ENCODE results near the gene B4GALT1.

The B4GALT1 gene

DNA sequence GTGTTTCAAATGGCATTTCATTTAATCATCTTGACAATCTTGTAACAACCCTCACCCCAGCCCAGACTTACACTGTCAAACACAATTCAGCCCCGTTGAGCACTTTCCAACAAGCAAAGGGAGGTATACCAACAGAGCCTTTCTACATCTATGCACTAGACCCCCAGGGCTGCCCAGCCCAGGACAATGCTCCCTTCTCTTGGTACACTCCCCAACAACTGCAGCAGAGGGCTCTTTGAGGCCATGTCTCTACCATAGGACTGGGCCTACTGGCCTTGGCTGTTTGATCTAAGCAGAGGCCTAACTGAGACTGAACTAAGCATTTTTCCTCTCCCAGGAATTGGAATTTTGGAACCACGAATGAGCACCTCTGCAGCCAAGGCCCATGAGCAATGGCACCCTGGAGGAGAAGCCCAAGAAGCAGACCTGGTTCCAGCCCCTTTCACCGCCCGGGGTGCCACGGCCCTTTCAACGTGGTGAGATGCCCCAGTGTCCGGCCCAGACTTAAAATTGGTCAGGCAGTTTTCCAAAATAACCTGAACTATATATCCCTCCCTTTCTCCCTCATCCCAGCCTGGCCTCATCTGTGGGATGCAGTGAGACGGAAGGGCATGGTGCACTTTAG, 43.6 kb downstream of the B4GALT1 start:
- FAIRE-seq, result no peak

DNA sequence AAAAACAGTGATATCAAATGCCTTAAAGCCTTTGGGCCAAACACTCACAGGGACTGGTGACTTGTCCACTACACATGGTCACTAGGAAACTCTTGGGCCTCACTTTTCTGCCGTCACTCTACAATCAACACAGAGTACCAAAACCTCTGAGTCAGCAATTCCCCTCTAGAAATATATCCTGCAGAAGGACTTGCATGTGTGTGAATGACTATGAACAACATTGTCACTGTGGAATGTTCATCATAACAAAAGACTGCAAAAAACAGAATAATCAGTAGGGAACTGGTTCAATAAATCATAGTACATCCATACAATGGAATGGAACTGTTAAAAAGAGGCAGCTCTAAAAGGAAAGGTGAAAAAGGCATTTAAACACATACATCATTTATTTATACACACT, 46.5 kb downstream of the B4GALT1 start:
- no peak for FAIRE-seq

DNA sequence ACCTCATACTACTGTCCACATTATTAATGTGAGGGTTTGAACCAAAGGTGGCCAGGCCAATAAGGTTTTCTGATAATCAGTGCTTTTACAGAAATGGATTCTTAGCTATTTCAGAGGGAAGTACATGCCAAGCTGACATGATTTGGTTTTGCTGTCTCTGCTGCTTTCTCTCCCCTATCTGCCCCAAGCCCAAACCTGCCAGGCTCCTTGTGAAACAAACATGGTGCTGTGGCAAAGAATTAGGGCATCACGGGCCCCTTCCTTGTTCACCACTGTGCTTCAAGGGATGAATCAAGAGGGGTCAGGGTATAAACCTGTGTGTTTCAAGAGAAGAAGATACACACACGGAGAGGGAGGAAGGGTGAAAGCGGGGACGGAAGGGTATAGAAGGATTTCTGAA, 49.3 kb downstream of the B4GALT1 start:
- no peak for FAIRE-seq

DNA sequence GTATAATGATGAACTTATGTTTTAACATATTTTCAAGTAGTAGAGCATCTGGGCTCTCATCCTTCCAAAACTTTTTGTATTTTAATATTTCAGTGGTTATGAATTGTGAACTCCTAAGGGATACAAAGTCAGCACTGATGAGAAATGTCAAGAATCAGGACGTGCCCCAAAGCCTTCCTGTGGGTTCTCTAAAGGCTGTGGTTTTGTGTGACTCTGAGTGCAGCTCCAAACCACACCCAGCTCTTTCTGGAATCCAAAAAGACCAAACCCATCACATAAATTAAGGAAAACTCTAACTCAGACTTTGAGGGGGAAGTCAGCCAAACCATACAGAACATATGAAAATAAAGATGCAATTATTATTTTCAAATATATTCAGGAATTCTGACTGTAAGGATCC, 49.8 kb downstream of the B4GALT1 start:
- FAIRE-seq, result no peak

DNA sequence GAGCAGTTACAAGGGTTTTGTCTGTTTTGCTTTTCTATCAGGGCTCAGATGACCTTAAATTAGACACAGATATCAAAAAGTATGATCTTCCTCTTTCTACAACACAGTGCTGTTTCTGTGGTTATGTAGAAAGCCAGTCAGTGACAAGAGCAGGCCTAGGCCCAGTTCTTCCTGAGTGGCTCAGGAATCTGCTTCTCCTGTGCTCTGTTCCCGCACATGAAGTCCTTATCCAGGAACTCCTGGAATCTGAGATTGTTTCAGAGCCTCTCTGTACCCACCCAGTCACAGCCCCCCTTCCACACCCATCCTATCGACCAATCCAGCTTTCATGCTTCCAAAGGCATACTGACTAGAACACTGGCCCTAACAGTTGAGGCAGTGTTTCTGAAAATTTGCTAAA, 50.3 kb downstream of the B4GALT1 start:
- FAIRE-seq, result no peak

DNA sequence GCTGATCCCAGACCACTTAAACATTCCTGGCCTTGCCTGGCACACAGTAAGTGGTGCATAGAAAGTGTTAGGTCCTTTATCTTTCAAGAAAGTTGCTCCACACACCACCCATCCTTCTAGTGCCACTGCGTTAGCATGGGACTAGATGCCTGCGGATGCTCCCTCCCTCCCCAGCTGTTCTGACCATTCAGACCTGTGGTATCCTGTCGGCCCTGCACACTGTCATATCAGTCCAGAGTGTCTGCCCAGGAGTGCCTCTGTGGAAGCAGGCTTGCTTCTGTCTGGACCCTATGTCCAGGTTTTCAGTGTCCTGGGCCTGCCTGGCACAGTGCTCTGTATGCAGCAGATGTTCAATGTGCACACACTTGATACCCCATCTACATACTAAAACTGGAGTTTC, 52.4 kb downstream of the B4GALT1 start:
- no peak for FAIRE-seq

DNA sequence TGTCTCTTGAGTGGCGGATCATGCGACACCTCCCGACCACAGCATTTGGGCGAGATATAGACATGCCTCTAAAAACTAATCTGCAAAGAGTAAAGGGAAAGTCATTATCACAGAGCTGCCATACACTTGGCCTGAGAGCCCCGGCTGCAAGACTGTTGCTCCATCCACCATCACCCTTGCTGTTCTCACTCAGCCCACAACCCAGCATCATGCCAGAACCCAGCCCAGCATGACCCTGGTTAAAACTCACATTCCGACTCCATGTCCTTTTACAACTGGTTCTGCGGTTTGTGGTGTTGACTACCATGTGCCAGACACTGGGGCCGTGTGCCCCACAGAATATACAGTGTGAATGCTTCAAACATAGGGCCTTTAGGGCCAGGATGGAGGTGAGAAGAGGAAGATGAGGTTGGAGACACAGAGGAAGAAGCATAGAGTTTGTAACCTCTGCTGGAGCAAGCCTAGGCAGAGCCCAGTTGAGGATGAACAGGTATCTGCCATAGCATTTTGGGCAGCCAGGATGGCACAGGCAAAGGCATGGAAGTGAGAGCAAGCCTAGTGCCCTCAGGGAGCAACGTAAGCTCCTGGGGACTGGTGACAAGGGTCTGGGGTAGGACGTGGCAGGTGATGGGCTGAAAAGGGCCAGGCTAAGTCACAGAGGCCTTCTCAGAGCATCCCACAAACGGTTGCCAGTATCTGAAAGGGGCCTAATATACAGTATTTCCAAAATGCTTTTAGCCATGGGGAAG, 53.2 kb downstream of the B4GALT1 start:
- FAIRE-seq, result no peak

DNA sequence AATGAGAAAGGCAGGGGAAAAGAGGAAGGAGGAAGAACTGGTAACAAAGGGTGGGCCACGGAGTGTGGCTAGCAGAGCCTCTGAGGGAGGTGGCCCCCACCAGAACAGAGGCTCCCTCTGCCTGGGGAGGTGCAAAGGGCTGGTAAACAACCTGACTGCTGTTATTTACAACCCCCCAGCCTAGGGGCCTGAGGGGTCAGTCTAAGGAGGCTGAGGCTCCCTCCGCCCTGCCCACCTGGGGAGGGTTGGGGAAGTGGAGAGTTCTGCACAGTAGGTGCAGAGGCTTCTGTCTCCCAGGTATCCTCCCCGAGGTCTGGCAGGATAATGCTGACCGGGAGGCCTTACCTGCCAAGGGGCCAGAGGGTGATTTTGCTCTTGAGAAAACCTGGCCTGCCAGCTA, 55.0 kb downstream of the B4GALT1 start:
- FAIRE-seq, result no peak

DNA sequence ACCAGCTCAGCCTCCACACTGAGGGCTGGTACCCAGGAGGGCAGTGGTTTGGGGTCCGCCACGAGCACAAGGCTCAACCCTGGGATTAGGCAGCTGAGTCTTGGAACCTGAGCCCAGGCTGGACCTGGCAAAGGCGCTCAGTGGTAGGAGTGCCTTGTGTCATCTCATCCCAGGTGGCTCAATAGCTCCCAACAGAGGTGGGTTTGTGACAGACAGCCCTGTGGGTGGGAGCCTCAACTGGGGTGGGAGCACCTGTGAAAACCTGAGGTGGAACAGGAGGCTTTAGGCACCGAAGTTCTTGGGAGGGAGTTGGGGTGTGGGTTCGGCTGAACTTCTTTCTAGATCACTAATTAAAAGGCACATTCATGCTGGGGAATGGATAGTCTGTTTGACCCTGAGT, 55.5 kb downstream of the B4GALT1 start:
- no peak for FAIRE-seq

DNA sequence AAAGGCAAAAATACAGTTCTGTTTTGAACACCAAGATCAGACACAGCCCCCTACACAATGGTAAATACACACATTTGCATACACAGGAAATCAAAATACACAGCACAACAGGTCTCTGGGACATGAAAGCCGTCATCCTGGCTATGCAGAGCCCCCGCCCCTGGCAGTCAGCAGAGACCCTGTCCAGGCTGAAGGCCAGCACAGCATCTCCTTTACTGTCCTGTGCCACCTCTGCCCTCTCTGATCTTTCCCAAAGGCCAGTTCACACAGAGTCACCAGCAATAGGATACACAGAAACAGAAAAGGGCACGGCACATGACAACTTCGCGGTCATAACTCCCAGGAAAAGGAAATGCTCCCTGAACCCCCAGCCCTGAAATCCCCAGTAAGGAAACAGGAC, 56.5 kb downstream of the B4GALT1 start:
- FAIRE-seq, result no peak

DNA sequence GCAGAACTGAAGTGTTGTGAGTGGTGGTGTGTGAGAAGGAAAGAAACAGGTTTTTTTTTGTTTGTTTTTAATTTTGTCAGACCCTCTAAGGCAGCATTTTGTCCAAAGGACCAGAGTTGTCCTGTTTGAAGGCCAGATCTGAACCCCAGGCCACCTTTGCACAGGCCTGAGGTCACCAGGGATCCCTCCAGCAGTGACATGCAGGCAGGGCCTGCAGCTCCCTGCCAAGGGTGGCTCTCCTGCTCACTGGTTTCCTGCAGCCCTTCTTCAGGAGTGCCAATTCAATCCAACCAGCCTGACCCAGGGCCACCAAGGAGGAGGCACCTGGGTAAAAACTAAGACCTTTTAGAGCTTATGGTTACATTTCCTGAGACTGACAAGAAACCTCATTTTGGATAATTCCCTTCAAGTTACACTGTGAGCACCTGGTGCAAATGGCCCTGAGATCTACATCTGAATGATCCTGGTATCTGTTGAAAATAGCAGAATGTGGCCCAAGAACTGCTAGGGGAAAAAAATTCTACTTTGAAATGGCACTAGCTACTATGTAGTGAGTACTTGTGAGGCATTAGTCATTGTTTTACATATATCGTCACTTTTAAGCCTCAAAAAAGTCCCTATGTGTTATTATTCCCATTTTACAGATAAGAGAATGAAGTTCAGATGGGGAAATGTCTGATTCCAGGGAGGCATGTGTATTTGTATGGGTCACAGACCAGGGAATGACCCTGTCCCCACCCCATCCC, 57.1 kb downstream of the B4GALT1 start:
- FAIRE-seq, result no peak

DNA sequence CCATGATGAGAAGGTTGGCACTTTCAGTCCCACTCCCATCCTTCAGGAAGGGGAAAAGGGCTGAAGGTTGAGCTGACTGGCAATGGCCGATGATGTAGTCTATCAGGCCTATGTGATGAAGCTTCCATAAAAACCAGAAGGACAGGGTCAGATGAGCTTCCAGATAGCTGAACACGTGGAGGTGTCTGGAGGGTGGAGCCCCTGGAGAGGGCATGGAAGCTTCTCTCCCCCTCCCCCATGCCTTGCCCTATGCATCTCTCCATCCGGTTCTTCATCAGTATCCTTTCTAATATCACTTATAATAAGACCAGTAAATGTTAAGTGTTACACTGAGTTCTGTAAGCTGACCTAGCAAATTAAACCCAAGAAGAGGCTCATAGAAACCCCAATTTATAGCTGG, 58.0 kb downstream of the B4GALT1 start:
- FAIRE-seq, result no peak

DNA sequence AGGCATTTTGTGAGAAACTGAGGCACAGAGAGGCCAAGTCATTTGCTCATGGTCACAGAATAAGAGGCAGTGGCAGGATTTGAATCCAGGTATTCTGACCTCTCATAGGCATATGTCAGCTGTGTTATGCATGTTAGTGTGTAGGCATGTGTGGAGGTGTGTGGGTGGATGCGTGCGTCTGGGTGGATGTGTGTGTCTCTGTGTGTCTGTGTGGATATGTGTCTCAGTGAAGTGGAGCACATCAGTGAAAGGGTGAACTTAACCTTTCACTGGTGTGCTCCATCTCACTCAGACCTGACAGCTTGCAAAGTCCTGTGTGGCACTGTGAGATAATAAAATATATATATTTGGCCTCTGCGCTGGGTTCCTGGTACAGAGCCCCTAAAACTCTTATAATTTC, 58.7 kb downstream of the B4GALT1 start:
- FAIRE-seq, result no peak

DNA sequence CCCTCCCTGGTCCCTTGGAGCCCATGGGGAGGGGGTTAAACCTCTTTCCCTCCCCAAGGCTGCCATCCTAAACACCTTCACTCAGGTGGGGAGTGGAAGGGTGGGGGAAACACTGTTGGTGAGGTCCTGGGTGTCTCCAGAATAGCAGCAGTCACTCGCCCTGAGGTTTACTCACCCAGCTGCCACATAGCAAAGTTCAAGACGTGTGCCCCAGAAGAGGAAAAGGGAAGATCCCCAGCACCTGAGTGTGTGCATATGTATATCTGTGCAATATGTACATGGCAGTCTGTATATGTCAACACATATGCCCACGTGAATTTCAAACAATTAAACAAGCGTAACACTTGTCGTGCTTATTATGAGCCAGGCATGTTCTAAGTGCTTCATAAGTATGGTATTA, 59.4 kb downstream of the B4GALT1 start:
- FAIRE-seq, result no peak

DNA sequence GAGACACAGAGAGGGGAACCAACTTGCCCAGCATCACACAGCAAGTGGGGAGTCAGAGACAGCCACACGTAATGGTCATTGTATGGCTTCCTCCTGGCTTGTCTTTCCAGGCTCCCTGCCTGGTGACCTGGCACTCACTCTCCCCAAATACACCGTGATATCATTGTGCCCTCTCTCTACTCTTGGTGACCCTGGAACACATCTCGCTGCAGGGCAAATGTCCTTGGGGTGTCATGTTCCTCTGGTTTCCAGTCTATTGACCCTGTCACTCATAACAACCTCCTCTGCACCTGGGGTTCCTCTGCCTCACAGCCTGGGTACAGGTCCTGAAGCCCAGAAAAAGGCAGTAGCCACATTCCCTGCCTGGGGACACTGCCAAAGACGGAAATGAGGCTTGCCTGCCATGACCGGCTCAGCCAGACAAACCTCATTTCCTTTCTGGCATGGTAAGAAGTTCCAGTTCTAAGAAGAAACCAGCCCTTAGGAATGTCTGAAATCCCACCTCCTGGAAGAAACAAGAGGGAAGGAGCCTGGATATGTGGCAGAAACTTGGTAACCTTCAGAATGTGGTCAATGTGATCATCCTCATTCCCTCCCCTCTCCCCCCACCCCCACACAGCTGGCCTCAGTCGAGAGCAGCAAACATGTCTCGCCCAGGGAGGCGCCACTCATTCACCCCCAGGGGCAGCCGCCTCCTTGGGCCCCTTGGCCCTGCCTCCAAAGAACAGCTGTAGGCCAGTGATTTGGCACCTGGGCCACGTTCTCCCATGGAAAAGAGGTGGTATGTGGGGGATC, 60.1 kb downstream of the B4GALT1 start:
- no peak for FAIRE-seq

DNA sequence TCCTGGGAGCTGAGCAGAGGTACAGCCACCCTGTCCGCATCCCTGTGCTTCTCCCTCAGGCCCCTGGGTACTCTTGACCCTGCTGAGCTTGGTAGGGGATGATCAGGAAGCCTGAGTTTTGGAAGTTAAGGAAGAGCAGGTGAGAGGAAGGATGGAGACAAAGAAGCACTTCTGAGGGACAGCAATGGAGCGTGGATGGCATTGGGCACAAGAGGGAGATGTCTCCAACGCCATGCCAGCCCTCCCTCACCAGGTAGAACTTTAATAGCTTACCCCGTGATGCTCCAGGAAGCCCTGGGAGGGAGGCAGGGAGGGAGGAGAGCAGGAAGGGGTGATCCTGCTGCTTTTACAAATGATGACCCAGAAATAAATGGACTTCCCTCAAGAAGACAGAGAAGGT, 60.8 kb downstream of the B4GALT1 start:
- FAIRE-seq, result no peak

DNA sequence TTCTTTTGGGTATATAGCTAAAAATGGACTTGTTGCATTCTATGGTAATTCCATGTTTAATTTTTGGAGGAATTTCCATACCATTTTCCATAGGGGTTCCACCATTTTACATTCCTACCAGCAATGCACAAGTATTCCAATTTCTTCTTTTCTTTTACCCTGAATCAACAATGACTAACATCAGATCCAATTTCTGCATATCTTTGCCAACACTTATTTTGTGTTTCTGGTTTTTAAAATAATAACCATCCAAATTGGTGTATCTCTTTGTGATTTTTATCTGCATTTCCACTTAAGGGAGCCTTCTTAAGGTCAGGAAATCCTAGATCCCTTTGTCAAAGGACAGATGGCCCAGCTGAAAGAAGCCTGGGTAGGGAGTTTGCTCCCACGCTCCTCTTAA, 61.2 kb downstream of the B4GALT1 start:
- no peak for FAIRE-seq

DNA sequence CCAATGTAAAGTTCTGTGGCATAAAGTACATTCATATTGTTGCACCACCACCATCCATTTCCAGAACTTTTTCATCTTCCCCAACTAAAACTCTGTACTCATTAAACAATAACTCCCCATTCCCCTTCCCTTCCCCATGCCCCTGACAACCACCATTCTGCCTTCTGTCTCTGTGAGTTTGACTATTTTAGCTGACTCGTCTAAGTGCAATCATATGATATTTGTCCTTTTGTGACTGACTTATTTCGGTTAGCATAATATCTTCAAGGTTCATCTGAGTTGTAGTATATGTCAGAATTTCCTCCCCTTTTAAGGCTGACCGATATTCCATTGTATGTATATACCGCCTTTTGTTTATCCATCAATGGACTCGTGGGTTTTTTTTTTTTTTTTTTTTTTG, 61.6 kb downstream of the B4GALT1 start:
- FAIRE-seq, result no peak

DNA sequence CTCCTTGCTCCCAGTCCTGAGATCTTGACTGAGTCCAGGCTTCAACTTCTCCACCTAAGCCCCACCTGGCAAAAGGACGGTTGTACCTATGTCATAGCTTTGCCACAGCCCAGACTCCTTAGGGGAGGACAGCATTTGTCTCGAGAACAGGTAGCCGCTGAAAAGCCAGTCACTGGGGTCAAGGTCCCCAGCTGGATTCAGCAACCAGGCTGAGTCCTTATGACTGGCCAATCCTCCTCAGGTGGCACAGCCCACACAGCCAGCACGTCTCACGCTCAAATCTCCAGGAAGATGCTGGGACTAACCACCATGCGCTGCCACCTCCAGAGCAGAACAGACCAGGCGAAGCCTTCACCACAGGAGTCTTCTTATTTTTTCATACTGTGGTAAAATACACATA, 62.7 kb downstream of the B4GALT1 start:
- FAIRE-seq, result no peak

DNA sequence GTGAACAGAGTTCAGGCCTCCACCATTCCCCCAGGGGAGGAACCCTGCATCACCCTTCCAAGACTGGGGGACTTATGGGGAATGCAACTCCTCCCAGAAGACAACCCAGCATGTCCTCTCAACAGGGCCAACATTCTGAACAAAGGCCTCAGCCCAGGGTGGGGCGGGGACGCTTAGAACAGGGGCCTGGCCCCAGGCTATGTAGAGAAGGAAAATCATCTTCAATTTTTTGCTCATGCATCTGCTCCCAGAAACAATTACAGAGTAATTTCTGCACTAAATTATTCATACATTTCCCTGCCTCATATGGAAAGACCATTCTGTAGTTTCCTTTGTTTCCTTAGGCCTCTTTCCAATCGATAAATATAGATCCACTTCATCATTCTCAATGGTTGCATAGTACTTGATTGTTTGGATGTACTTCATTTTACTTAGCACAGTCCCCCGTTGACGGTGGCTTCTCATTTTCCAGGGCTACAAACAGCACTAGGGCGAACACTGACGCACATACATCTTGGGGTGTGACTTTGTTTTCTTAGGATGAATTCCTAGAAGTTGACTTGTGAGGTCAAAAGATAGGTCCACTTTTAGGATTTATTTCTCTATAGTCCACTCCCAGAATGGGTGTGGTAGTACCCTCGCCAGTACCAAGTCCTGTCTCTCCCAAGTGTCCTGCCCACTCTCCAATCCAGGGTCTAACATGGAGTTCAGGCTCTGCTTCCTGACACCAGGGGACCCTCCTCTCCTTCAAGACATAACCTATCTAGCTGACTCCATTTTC, 63.4 kb downstream of the B4GALT1 start:
- FAIRE-seq, result no peak

DNA sequence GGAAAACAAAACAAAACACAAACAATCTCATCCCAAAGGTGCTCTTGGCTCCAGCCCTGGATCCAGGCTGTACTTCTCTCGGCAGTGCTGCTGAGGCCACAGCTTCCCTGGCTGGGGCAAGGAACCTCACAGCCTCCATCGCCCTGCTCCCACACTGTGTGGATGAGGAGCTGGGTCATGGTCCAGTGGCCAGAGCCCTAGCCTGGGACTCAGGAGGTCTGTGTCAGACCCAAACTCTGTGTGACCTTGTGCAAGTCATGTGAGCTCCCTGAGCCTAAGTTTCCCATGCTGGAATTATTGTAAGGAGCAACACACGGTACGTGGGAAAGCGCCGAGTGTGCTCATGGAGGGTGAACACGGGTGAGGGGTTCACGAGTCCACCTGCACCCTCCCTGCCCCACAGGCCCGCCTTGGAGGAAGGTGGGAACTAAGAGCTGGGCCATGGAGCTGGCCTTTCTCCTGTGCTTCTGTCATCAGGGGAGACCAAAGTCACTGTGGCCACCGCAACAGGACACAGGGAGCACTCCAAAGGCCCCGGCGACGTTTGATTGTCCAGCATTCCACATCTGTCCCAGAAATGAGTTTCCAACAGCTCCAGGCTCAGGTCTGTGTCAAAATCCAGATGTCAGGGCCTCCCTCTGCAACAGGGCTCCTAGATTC, 64.5 kb downstream of the B4GALT1 start:
- no peak for FAIRE-seq

All from TTC549 (cell line).